GM11168 (cell line): ENCODE measurements around the gene TMX4.

Source experiments
- in situ Hi-C: fragments of 300-500 bp; cut with MboI; formaldehyde crosslinking; loops from one replicate; pipeline ENCODE4 v1.12.0; 2022; ENCODE audit warnings: low sequenced_read_pairs; ENCODE audit not compliant: unreplicated experiment

TMX4 gene

GRCh38 chr20:8020314-8021079, 936 bp upstream of the TMX4 start:
- in situ Hi-C loops, result no loop called here

GRCh38 chr20:8019998-8020247, 362 bp upstream of the TMX4 start:
- in situ Hi-C loops, result no loop called here

GRCh38 chr20:8018958-8019245, 659 bp downstream of the TMX4 start:
- in situ Hi-C loops, result no loop called here

- in situ Hi-C loops, result no loop called here
Observed at GRCh38 chr20:8012724-8013123, 6.8 kb downstream of the TMX4 start.

- in situ Hi-C loops, result no loop called here
Observed at GRCh38 chr20:8008733-8009132, 10.8 kb downstream of the TMX4 start.

GRCh38 chr20:8007490-8007889, 12.1 kb downstream of the TMX4 start:
- in situ Hi-C loops, result no loop called here

GRCh38 chr20:8005575-8006366, 13.8 kb downstream of the TMX4 start:
- in situ Hi-C loops, result no loop called here

- in situ Hi-C loops, result no loop called here
Observed at GRCh38 chr20:8005033-8005432, 14.5 kb downstream of the TMX4 start.

GRCh38 chr20:8002056-8002455, 17.5 kb downstream of the TMX4 start:
- in situ Hi-C loops, result no loop called here

GRCh38 chr20:8000796-8001195, 18.8 kb downstream of the TMX4 start:
- in situ Hi-C loops, result no loop called here

GRCh38 chr20:7996898-7997297, 22.7 kb downstream of the TMX4 start:
- in situ Hi-C loops, result no loop called here

- in situ Hi-C loops, result no loop called here
Observed at GRCh38 chr20:7994809-7995208, 24.8 kb downstream of the TMX4 start.

GRCh38 chr20:7993703-7994102, 25.9 kb downstream of the TMX4 start:
- in situ Hi-C loops, result no loop called here

GRCh38 chr20:7993238-7993637, 26.3 kb downstream of the TMX4 start:
- in situ Hi-C loops, result no loop called here

GRCh38 chr20:7990385-7990784, 29.2 kb downstream of the TMX4 start:
- in situ Hi-C loops, result no loop called here

- in situ Hi-C loops, result no loop called here
Observed at GRCh38 chr20:7989379-7989778, 30.2 kb downstream of the TMX4 start.

- in situ Hi-C loops, result no loop called here
Observed at GRCh38 chr20:7985916-7986315, 33.6 kb downstream of the TMX4 start.

- in situ Hi-C loops, result no loop called here
Observed at GRCh38 chr20:7984192-7984591, 35.4 kb downstream of the TMX4 start.

GRCh38 chr20:7981374-7981773, 38.2 kb downstream of the TMX4 start:
- in situ Hi-C loops, result no loop called here

- in situ Hi-C loops, result no loop called here
Observed at GRCh38 chr20:7980332-7981046, 39.1 kb downstream of the TMX4 start.

- in situ Hi-C loops, result no loop called here
Observed at GRCh38 chr20:7977709-7978108, 41.9 kb downstream of the TMX4 start.
